ENCODE data around the gene NEDD4L.

DNA sequence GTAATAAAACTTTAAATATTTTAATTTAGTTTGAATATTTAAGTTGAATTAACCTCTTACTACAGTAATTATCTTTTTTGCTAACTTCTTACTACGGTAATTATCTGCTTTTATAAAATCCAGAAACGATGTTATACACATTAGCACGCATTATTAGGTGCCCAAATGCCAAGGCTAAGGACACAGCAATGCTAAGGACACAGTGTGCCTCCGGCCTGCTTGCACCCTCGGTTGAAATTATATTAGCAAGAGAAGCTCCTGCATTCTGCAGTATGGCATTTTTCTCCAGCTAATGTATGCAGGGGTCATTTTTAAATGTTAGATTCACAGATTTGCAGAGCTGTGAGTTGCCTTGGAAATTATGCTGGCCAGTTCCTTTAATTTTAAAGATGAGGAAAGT, 220.0 kb downstream of the NEDD4L start:
- TF ChIP-seq, protein P1, sequence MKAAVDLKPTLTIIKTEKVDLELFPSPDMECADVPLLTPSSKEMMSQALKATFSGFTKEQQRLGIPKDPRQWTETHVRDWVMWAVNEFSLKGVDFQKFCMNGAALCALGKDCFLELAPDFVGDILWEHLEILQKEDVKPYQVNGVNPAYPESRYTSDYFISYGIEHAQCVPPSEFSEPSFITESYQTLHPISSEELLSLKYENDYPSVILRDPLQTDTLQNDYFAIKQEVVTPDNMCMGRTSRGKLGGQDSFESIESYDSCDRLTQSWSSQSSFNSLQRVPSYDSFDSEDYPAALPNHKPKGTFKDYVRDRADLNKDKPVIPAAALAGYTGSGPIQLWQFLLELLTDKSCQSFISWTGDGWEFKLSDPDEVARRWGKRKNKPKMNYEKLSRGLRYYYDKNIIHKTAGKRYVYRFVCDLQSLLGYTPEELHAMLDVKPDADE (IDR thresholded peaks at IDR 0.05): no peak
- TF ChIP-seq, protein P2, sequence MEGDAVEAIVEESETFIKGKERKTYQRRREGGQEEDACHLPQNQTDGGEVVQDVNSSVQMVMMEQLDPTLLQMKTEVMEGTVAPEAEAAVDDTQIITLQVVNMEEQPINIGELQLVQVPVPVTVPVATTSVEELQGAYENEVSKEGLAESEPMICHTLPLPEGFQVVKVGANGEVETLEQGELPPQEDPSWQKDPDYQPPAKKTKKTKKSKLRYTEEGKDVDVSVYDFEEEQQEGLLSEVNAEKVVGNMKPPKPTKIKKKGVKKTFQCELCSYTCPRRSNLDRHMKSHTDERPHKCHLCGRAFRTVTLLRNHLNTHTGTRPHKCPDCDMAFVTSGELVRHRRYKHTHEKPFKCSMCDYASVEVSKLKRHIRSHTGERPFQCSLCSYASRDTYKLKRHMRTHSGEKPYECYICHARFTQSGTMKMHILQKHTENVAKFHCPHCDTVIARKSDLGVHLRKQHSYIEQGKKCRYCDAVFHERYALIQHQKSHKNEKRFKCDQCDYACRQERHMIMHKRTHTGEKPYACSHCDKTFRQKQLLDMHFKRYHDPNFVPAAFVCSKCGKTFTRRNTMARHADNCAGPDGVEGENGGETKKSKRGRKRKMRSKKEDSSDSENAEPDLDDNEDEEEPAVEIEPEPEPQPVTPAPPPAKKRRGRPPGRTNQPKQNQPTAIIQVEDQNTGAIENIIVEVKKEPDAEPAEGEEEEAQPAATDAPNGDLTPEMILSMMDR (conservative IDR thresholded peaks at IDR 0.05; ENCODE audit: low read depth in 2 of 2): no peak
- TF ChIP-seq EZH2phosphoT487 (IDR thresholded peaks at IDR 0.05; ENCODE audit: unreplicated experiment) (no peak), EZH2 (IDR thresholded peaks at IDR 0.05; ENCODE audit: low read depth, unreplicated experiment) (no peak), POLR2AphosphoS5 (IDR thresholded peaks at IDR 0.05; ENCODE audit: low read depth) (no peak)
- TF ChIP-seq, protein P3, sequence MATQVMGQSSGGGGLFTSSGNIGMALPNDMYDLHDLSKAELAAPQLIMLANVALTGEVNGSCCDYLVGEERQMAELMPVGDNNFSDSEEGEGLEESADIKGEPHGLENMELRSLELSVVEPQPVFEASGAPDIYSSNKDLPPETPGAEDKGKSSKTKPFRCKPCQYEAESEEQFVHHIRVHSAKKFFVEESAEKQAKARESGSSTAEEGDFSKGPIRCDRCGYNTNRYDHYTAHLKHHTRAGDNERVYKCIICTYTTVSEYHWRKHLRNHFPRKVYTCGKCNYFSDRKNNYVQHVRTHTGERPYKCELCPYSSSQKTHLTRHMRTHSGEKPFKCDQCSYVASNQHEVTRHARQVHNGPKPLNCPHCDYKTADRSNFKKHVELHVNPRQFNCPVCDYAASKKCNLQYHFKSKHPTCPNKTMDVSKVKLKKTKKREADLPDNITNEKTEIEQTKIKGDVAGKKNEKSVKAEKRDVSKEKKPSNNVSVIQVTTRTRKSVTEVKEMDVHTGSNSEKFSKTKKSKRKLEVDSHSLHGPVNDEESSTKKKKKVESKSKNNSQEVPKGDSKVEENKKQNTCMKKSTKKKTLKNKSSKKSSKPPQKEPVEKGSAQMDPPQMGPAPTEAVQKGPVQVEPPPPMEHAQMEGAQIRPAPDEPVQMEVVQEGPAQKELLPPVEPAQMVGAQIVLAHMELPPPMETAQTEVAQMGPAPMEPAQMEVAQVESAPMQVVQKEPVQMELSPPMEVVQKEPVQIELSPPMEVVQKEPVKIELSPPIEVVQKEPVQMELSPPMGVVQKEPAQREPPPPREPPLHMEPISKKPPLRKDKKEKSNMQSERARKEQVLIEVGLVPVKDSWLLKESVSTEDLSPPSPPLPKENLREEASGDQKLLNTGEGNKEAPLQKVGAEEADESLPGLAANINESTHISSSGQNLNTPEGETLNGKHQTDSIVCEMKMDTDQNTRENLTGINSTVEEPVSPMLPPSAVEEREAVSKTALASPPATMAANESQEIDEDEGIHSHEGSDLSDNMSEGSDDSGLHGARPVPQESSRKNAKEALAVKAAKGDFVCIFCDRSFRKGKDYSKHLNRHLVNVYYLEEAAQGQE (IDR thresholded peaks at IDR 0.05; ENCODE audit: unreplicated experiment): no peak
